ENCODE measurements around the gene SLFNL1.

DNA sequence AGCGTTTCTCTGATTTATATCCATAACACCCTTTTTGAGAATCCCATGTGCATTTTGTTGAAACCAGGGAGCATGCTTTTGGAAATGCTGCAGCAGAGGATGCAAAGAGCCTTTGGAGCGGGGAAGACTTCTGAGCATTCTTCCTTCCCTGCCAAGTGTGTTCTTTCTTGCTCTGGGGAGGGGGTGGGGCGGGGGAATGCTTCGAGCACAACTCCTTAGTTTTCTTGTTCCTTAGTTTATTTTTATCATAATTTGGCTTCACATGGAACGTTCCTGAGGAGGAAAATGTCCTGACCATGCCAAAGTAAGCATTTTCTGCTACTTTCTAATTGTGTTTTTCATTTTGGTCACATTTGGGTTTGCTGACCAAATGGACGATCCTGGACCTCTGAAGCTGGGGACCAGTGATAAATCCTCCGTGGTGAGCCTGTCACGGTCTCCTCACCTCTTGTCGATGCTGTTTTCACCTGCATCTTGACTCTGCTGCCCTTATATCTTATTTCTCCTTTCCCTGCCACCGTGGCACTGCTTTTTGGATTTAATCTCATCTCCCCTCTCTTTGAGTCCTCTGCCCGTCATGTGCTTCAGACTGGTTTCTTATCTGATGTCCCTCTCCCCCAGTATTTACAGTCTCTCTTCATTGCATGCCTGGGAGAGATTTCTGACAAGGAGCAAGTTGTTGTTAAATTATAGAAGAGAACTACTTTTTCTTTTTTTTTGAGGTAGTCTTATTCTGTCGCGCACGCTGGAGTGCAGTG, 39.7 kb downstream of the SLFNL1 start:
- no peak for TF ChIP-seq POLR2A (IDR thresholded peaks at IDR 0.05; ENCODE audit: low read depth)
- TF ChIP-seq, protein P1, sequence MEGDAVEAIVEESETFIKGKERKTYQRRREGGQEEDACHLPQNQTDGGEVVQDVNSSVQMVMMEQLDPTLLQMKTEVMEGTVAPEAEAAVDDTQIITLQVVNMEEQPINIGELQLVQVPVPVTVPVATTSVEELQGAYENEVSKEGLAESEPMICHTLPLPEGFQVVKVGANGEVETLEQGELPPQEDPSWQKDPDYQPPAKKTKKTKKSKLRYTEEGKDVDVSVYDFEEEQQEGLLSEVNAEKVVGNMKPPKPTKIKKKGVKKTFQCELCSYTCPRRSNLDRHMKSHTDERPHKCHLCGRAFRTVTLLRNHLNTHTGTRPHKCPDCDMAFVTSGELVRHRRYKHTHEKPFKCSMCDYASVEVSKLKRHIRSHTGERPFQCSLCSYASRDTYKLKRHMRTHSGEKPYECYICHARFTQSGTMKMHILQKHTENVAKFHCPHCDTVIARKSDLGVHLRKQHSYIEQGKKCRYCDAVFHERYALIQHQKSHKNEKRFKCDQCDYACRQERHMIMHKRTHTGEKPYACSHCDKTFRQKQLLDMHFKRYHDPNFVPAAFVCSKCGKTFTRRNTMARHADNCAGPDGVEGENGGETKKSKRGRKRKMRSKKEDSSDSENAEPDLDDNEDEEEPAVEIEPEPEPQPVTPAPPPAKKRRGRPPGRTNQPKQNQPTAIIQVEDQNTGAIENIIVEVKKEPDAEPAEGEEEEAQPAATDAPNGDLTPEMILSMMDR (IDR thresholded peaks at IDR 0.05), result no peak
- no peak for TF ChIP-seq POLR2AphosphoS5 (IDR thresholded peaks at IDR 0.05)
- TF ChIP-seq EP300 (IDR thresholded peaks at IDR 0.05), result no peak

Data from esophagus muscularis mucosa (tissue), 4 donors.